GM18951 (cell line): ENCODE measurements around the gene CLPTM1L.

Source experiments
- POLR2A ChIP-seq: IDR thresholded peaks from 4 replicates; pipeline ENCODE4 v1.6.1; 2011; ENCODE audit warnings: mild to moderate bottlenecking; ENCODE audit not compliant: insufficient read length, insufficient read depth; ENCODE audit errors: extremely low read depth
- in situ Hi-C: fragments of 300-500 bp; cut with MboI; formaldehyde crosslinking; loops from one replicate; pipeline ENCODE4 v1.12.0; 2022; ENCODE audit warnings: low sequenced_read_pairs, mixed read lengths, inconsistent platforms; ENCODE audit not compliant: unreplicated experiment

Gene CLPTM1L

GRCh38 chr5:1385395-1386273 is 40.7 kb upstream of the CLPTM1L start:
- in situ Hi-C loops = no loop called here
- TF ChIP-seq POLR2A = peak; percentile 38

DNA sequence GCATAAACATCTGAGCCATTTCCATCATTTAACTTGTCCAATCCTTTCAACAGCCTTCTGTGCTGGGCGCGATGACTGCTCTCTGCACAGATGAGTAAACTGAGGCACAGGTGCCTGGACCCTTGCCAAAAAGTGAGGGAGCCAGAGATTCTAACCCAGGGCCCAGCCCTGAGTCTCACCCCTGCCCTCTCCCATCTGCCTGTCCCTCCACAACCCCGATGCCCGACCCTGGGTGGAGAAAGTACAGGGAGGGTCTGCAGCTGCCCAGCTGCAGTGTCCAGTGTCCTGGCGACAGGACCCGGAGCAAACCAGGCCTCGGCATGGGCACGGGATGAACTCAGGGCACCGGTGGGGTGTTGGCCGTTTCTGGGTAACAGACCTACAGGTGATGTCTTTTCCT is 39.6 kb upstream of the CLPTM1L start:
- TF ChIP-seq POLR2A = no peak
- in situ Hi-C loops = no loop called here

DNA sequence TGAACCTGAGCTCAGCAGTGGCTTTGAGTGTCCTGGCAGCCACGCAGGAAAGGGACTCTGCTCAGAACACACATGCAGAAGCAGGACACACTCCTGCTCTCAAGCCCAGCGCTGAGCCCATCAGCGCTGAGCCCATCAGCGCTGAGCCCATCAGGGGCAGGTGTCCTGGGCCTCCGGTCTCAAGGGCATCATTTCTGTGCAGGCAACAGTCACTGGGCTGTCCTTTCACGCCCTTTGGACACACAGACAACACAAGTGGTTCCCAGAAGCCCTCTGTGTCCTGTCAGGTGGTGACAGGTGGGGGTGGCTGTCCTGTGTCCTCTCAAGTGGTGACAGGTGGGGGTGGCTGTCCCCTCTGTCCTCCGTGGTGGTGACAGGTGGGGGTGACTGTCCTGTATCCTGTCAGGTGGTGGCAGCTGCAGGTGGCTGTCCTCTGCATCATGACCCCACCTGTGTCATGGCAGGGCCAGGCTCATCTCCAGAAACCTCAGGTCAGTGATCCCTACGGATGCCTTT is 39.0 kb upstream of the CLPTM1L start:
- no peak for TF ChIP-seq POLR2A
- in situ Hi-C loops = no loop called here

- TF ChIP-seq POLR2A = no peak
- in situ Hi-C loops = no loop called here
These were observed 38.4 kb upstream of the CLPTM1L start for GRCh38 chr5:1383344-1383743.

DNA sequence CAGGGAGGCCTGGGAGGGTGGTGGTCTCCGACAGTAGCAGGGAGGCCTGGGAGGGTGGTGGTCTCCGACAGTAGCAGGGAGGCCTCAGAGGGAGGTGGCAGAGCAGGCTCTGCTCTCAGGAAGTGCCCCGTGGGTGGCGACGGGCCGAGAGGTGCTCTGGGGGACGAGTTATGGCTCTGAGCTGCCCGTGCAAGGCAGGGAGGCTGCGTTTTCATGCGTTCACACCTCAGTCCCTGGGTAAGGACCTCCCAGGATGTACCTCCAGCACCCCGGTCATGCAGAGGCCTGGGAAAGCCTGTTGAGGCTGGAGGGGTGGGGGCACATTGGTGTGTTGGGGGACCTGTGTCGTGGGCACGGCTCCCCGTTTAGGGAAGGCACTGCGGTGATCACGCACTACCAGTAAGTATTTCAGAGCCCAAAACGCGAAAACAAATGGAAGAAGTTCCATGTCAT is 37.4 kb upstream of the CLPTM1L start:
- in situ Hi-C loops = no loop called here

DNA sequence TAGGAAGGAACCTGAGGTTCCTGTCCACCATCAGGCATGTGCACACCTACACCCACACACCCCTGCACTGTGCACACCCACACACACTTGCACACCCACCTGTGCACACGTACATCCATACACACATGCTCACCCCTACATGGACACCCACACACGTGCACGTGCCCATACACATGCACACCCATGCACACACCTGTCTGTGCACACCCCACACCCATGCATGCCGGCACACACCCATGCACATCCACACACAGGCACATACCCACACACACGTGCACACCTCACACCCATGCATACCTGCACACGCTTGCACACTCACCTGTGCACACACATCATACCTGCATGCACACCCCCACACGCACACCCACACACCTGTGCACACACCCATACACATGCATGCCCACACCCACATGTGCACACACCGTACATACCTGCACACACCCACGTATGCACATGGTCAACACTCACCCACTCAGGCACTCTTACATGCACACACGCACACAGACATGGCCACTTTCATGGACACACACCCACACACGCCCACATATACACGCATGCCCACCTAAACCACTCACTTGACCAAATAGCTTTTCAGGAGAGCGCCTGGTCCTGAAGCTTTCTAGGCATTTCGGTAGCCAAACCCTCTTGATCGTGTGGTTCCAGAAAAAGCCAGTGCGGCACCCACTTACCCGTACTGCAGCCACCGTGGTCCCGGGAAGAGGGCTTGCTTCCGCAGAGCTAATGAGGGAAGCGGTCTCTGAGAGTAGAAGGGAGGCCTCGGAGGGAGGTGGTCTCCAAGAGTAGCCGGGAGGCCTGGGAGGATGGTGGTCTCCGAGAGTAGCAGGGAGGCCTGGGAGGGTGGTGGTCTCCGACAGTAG is 36.7 kb upstream of the CLPTM1L start:
- no peak for TF ChIP-seq POLR2A
- in situ Hi-C loops = no loop called here

More for the DNA sequence above, 37.4 kb upstream of the CLPTM1L start:
- TF ChIP-seq POLR2A = no peak

- in situ Hi-C loops = no loop called here
- TF ChIP-seq POLR2A = no peak
These were observed 36.0 kb upstream of the CLPTM1L start for GRCh38 chr5:1380910-1381309.

- in situ Hi-C loops = no loop called here
- TF ChIP-seq POLR2A = no peak
These were observed 35.3 kb upstream of the CLPTM1L start for GRCh38 chr5:1380011-1380817.

- in situ Hi-C loops = no loop called here
- TF ChIP-seq POLR2A = no peak
These were observed 34.2 kb upstream of the CLPTM1L start for GRCh38 chr5:1378866-1379659.

DNA sequence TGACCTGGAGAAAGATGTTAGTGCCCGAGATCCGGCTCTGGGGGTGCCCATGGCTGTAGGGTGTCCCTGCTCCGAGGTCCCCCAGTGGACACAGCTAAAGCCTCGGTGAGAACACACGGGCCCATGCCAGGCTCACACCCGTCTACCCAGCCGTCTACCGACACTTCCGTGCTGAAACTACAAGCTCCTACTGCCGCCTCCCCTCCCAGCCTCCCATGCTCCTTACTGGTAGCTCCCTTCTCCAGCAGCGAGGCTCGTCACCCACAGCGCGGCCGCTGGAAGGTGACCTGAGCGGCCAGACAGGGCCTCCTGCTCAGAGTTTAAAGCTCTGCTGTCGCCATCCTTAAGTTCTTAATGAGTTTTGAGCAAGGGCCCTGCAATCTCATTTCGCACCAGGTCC is 33.2 kb upstream of the CLPTM1L start:
- TF ChIP-seq POLR2A = no peak
- in situ Hi-C loops = no loop called here

DNA sequence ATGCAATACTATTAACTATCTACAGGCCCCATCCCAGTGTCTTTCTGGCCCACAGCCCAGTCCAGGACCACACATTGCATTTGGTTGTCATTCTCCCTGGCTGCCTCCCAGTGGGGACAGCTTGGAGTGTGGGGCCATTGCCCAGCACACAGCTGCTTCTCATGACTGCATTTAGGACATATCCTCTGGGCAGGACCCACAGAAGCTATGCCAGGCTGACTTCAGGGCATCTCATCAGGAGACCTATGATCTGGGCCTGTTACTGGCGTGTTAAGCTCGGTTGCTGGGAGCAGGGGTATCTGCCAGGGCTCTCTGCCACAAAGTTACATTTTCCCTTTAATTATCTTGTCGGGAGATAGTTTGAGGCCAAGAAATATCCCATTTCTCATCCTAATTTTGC is 32.1 kb upstream of the CLPTM1L start:
- in situ Hi-C loops = no loop called here
- no peak for TF ChIP-seq POLR2A
